Peyer's patch (tissue), 4 donors: ENCODE measurements around the gene SUSD1. TPM values are rescaled to one million over a fixed set of nuclear protein-coding genes. Genes with fewer than 3 reads are reported as not detected.

ENCODE experiments used
- DNase-seq, 3 donors: peaks; one replicate each; pipeline ENCODE4 v3.0.0-alpha.2; 2017 to 2019
- H3K27ac ChIP-seq, 4 donors: fragments of 200-600 bp; sonication (generic); one replicate each; pipeline ENCODE4 v1.5.1; 2016 to 2019
- H3K27me3 ChIP-seq, 2 donors: fragments of 200-600 bp; sonication (generic); one replicate each; pipeline ENCODE4 v1.5.1; 2019
- H3K36me3 ChIP-seq, 3 donors: fragments of 200-600 bp; sonication (generic); one replicate each; pipeline ENCODE4 v1.5.1; 2016 to 2019
- H3K4me1 ChIP-seq, 4 donors: fragments of 200-600 bp; sonication (generic); one replicate each; pipeline ENCODE4 v1.5.1; 2016 to 2019
- H3K4me3 ChIP-seq, 4 donors: fragments of 200-600 bp; sonication (generic); 1 replicate in 3 of 4; 2 replicates in 1 of 4; pipeline ENCODE4 v1.5.1; 2016 to 2019; ENCODE audit warnings: mild to moderate bottlenecking in 1 of 4
- H3K9me3 ChIP-seq, 4 donors: fragments of 200-600 bp; sonication (generic); one replicate each; pipeline ENCODE4 v1.5.1; 2016 to 2019; ENCODE audit warnings: mild to moderate bottlenecking in 1 of 4
- CTCF ChIP-seq, 6 experiments: fragments of 450-650 bp in 4 of 6; fragments of 200-600 bp in 2 of 6; sonication (generic) in 1 of 6; IDR thresholded peaks; one replicate each; pipeline ENCODE4 v1.5.1; 2017 to 2019; ENCODE audit warnings: antibody characterized with exemption in 6 of 6, mild to moderate bottlenecking in 3 of 6, moderate library complexity in 1 of 6
- POLR2A ChIP-seq, 2 donors: fragments of 450-650 bp; IDR thresholded peaks; one replicate each; pipeline ENCODE4 v1.5.1; 2017; ENCODE audit warnings: antibody characterized with exemption in 2 of 2, mild to moderate bottlenecking in 2 of 2, moderate library complexity in 2 of 2
- total RNA-seq, 4 donors: library from RNA; depleted of rRNA; stranded (reverse); fragments of >200 nt; gene quantifications; one replicate each; pipeline ENCODE4 v1.1.0, GENCODE V29; 2016

Gene SUSD1
- total RNA-seq, 4 donors from 2014 or later = 10.6 to 28.9 (median 21.3) TPM

GRCh38 chr9:112050544-112051475 lies 124.3 kb downstream of the SUSD1 start:
- TF ChIP-seq POLR2A (IDR thresholded peaks at IDR 0.05) = no peak
- no peak for TF ChIP-seq CTCF (IDR thresholded peaks at IDR 0.05)
- H3K4me1 ChIP-seq = peaks cover 0 to 28% (median 3%) of the 10 kb centered on the region in 4 donors

GRCh38 chr9:112049811-112050516 lies 125.1 kb downstream of the SUSD1 start:
- peak overlapping the region in 3 of 4 donors; percentile 42 to 66 (median 66) for H3K27ac ChIP-seq
- TF ChIP-seq POLR2A (IDR thresholded peaks at IDR 0.05) (no peak), CTCF (IDR thresholded peaks at IDR 0.05) (no peak)
- DNase-seq = no peak
- peaks cover 0 to 28% (median 3%) of the 10 kb centered on the region in 4 donors for H3K4me1 ChIP-seq
- no peaks in the 10 kb centered on the region for H3K9me3 ChIP-seq
- H3K27me3 ChIP-seq = no peaks in the 10 kb centered on the region
- H3K36me3 ChIP-seq = no peaks in the 10 kb centered on the region
- H3K4me3 ChIP-seq = no peak overlapping the region

More at GRCh38 chr9:112050544-112051475, 124.3 kb downstream of the SUSD1 start:
- no peak overlapping the region for H3K4me3 ChIP-seq
- peak overlapping the region in 3 of 4 donors; percentile 42 to 66 (median 66) for H3K27ac ChIP-seq
- no peaks in the 10 kb centered on the region for H3K36me3 ChIP-seq
- H3K27me3 ChIP-seq = no peaks in the 10 kb centered on the region
- DNase-seq = peak in 1 of 3 donors; percentile 60
- H3K9me3 ChIP-seq = no peaks in the 10 kb centered on the region

GRCh38 chr9:112048924-112049691 lies 126.0 kb downstream of the SUSD1 start:
- Histone ChIP-seq H3K27ac (peak overlapping the region in 3 of 4 donors; percentile 13 to 66 (median 66)), H3K4me1 (peaks cover 0 to 28% (median 3%) of the 10 kb centered on the region in 4 donors), H3K36me3 (no peaks in the 10 kb centered on the region), H3K27me3 (no peaks in the 10 kb centered on the region), H3K4me3 (no peak overlapping the region), H3K9me3 (no peaks in the 10 kb centered on the region)
- no peak for TF ChIP-seq POLR2A (IDR thresholded peaks at IDR 0.05)
- no peak for TF ChIP-seq CTCF (IDR thresholded peaks at IDR 0.05)
- DNase-seq = peak in 1 of 3 donors; percentile 73

DNA sequence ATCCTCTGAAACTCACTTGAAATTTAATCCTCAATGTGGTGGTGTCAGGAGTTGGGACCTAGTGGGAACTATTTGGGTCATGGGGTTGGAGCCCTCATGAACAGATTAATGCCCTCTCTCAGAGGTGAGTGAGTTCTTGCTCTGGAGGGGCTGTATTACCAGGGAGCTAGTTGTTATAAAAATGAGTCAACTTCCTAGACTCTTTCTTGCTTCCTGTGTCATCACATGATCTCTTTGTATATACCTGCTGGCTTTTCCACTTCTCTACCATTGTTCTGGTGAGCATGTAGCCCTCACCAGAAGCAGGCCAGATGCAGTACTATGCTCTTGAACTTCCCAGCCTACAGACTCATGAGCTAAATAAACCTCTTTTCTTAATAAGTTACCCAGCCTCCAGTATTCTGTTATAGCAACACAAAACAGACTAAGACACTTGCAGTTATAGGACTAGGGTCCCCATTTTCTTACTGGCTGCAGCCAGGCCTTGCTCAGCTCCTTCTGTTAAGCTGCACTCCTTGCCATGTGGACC lies 127.5 kb downstream of the SUSD1 start:
- TF ChIP-seq CTCF (IDR thresholded peaks at IDR 0.05) = no peak
- TF ChIP-seq POLR2A (IDR thresholded peaks at IDR 0.05) = no peak
- H3K4me1 ChIP-seq = peaks cover 0 to 28% (median 3%) of the 10 kb centered on the region in 4 donors
- H3K4me3 ChIP-seq = no peak overlapping the region
- no peaks in the 10 kb centered on the region for H3K36me3 ChIP-seq
- H3K27me3 ChIP-seq = no peaks in the 10 kb centered on the region
- H3K27ac ChIP-seq = no peak overlapping the region
- no peaks in the 10 kb centered on the region for H3K9me3 ChIP-seq
- no peak for DNase-seq

DNA sequence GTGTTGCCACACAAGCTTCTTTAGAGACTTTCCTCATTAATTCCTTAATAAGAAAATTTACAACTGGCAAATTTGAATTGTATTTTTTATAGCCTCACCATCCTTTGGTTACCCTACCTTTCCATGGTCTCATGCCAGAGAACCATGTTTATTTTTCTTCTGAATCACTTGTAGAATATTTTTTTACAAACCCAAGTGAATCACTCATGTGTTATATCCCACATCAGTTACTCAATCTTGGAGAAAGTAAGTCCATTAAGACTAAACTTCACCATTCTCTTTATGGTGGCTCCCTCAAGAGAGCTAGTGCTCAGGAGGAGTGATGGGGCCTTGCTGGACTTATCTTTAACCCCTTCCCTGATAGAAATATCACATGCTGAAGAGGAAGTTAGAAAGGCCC lies 128.9 kb downstream of the SUSD1 start:
- no peaks in the 10 kb centered on the region for H3K9me3 ChIP-seq
- no peak overlapping the region for H3K4me3 ChIP-seq
- no peak for DNase-seq
- H3K4me1 ChIP-seq = peaks cover 0 to 28% (median 3%) of the 10 kb centered on the region in 4 donors
- no peaks in the 10 kb centered on the region for H3K27me3 ChIP-seq
- no peak for TF ChIP-seq POLR2A (IDR thresholded peaks at IDR 0.05)
- no peak for TF ChIP-seq CTCF (IDR thresholded peaks at IDR 0.05)
- no peak overlapping the region for H3K27ac ChIP-seq
- no peaks in the 10 kb centered on the region for H3K36me3 ChIP-seq
